GM12878 (cell line): ENCODE data around the gene PRR7. TPM values are rescaled to one million over a fixed set of nuclear protein-coding genes. Genes with fewer than 3 reads are reported as not detected.

Source experiments
- EGR1 ChIP-seq, 2 experiments: IDR thresholded peaks; 1 replicate in 1 of 2; 2 replicates in 1 of 2; pipeline ENCODE4 v1.6.1; 2011 to 2012; ENCODE audit warnings: low read depth in 2 of 2, low read length in 2 of 2, borderline replicate concordance in 1 of 2, mild to moderate bottlenecking in 1 of 2, moderate library complexity in 1 of 2
- FOXK2 ChIP-seq: fragments of 450-650 bp; IDR thresholded peaks from 2 replicates; pipeline ENCODE4 v1.6.1; 2017; ENCODE audit warnings: mild to moderate bottlenecking, moderate library complexity
- KDM1A ChIP-seq: fragments of 200-600 bp; sonication (generic); IDR thresholded peaks from 2 replicates; pipeline ENCODE4 v1.6.1; 2016; ENCODE audit warnings: borderline replicate concordance
- RCOR1 ChIP-seq: conservative IDR thresholded peaks from 2 replicates; pipeline ENCODE4 v1.6.1; 2012; ENCODE audit warnings: low read depth, low read length, improper control_type of control experiment
- TCF7 ChIP-seq: IDR thresholded peaks from 2 replicates; pipeline ENCODE4 v1.6.1; 2014; ENCODE audit warnings: antibody characterized with exemption, borderline replicate concordance
- ZNF217 ChIP-seq: fragments of 450-650 bp; IDR thresholded peaks from 2 replicates; pipeline ENCODE4 v1.6.1; 2017; ENCODE audit warnings: antibody characterized with exemption, mild to moderate bottlenecking
- polyA plus RNA-seq, 11 experiments: library from polyadenylated mRNA; depleted of rRNA in 4 of 11; unstranded in 6 of 11; stranded (reverse) in 5 of 11; fragments of >200 nt; fragmentation: Nextera tagmentation in 4 of 11; fragmentation: Illumina TruSeq in 1 of 11; extraction: Ambion mirVana in 4 of 11; extraction: Trizol in 1 of 11; gene quantifications; 1 replicate in 1 of 11; 2 replicates in 10 of 11; pipeline versions ENCODE4 v1.2.1 to v1.2.3, GENCODE V29; 2011 to 2016; ENCODE audit warnings: inconsistent platforms in 2 of 11, missing spikeins in 2 of 11, low read depth in 1 of 11
- total RNA-seq, 4 experiments: library from RNA; depleted of rRNA in 3 of 4; stranded (reverse); fragments of >200 nt in 3 of 4; fragmentation: Illumina TruSeq in 1 of 4; extraction: Trizol in 1 of 4; gene quantifications; 2 replicates each; pipeline versions ENCODE4 v1.2.1 to v1.2.3, GENCODE V29; 2013 to 2021
- TF ChIP-seq, protein P1 (sequence below): IDR thresholded peaks from 2 replicates; pipeline ENCODE4 v1.6.1; 2012; ENCODE audit warnings: mild to moderate bottlenecking, low read depth, low read length
- TF ChIP-seq, protein P2 (sequence below): IDR thresholded peaks from 2 replicates; pipeline ENCODE4 v1.6.1; 2011; ENCODE audit warnings: mild to moderate bottlenecking, low read depth, low read length, moderate library complexity; ENCODE audit not compliant: insufficient replicate concordance
- TF ChIP-seq, protein P3 (sequence below): fragments of 450-650 bp; IDR thresholded peaks from 2 replicates; pipeline ENCODE4 v1.6.1; 2018; ENCODE audit warnings: mild to moderate bottlenecking, low read depth, moderate library complexity; ENCODE audit not compliant: partially characterized antibody
- TF ChIP-seq, protein P4 (sequence below): fragments of 450-650 bp; IDR thresholded peaks from 2 replicates; pipeline ENCODE4 v1.6.1; 2017; ENCODE audit warnings: mild to moderate bottlenecking, moderate library complexity
- TF ChIP-seq, protein P5 (sequence below): fragments of 450-650 bp; IDR thresholded peaks from 2 replicates; pipeline ENCODE4 v1.6.1; 2018; ENCODE audit warnings: borderline replicate concordance, mild to moderate bottlenecking; ENCODE audit not compliant: partially characterized antibody

Gene PRR7
- total and polyA plus RNA-seq, 10 of the 15 experiments (the other 5 are each of a cell fraction or from before 2014, with no cell fraction given): 0.09 to 18.8 (median 4.6) TPM; not detected in 2

DNA sequence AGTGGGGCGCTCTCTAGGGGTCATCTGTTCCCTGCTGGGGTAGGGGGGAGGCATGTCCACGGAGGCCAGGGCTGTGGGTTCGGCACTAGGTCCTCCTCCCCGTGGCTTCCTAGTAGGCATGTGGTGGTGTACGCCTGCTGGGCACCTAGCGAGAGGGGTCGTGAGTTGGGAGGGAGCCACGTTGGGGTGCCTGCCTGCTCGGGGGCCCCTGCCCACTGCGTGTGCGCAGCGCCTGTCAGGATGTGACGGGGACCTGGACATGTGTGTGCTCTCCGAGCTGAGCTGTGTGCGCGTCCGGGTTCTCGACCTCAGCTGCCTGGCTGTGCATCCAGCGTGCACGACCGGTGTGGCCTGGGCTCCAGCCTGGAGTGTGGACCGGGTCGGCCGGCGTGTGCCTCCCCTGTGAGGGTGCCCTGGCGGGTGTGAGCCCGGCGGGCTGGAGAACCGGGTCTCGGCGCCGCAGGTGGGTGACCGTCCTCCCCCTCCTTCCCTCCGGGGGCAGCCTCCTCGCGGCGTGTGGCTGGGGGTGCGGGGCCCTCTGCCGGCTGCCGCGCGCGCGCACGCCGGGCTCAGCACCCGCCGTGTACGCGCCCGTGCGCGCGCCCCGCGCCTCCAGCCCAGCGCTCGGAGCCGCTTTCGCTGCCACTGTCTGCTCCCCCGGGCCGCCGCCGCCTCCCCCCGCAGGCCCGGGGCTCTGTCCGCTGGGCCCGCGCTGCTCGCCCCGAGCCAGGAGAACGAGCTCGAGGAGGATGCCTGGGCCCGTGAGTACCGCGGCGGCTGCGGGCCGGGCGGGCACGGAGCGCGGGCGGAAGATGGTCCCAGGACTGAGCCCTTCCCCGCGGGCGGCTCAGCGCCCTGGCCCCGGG lies at the start of gene PRR7 (continued):
- TF ChIP-seq, protein P1, sequence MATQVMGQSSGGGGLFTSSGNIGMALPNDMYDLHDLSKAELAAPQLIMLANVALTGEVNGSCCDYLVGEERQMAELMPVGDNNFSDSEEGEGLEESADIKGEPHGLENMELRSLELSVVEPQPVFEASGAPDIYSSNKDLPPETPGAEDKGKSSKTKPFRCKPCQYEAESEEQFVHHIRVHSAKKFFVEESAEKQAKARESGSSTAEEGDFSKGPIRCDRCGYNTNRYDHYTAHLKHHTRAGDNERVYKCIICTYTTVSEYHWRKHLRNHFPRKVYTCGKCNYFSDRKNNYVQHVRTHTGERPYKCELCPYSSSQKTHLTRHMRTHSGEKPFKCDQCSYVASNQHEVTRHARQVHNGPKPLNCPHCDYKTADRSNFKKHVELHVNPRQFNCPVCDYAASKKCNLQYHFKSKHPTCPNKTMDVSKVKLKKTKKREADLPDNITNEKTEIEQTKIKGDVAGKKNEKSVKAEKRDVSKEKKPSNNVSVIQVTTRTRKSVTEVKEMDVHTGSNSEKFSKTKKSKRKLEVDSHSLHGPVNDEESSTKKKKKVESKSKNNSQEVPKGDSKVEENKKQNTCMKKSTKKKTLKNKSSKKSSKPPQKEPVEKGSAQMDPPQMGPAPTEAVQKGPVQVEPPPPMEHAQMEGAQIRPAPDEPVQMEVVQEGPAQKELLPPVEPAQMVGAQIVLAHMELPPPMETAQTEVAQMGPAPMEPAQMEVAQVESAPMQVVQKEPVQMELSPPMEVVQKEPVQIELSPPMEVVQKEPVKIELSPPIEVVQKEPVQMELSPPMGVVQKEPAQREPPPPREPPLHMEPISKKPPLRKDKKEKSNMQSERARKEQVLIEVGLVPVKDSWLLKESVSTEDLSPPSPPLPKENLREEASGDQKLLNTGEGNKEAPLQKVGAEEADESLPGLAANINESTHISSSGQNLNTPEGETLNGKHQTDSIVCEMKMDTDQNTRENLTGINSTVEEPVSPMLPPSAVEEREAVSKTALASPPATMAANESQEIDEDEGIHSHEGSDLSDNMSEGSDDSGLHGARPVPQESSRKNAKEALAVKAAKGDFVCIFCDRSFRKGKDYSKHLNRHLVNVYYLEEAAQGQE: no peak
- TF ChIP-seq, protein P2, sequence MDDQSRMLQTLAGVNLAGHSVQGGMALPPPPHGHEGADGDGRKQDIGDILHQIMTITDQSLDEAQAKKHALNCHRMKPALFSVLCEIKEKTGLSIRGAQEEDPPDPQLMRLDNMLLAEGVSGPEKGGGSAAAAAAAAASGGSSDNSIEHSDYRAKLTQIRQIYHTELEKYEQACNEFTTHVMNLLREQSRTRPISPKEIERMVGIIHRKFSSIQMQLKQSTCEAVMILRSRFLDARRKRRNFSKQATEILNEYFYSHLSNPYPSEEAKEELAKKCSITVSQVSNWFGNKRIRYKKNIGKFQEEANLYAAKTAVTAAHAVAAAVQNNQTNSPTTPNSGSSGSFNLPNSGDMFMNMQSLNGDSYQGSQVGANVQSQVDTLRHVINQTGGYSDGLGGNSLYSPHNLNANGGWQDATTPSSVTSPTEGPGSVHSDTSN: no peak
- TF ChIP-seq, protein P3, sequence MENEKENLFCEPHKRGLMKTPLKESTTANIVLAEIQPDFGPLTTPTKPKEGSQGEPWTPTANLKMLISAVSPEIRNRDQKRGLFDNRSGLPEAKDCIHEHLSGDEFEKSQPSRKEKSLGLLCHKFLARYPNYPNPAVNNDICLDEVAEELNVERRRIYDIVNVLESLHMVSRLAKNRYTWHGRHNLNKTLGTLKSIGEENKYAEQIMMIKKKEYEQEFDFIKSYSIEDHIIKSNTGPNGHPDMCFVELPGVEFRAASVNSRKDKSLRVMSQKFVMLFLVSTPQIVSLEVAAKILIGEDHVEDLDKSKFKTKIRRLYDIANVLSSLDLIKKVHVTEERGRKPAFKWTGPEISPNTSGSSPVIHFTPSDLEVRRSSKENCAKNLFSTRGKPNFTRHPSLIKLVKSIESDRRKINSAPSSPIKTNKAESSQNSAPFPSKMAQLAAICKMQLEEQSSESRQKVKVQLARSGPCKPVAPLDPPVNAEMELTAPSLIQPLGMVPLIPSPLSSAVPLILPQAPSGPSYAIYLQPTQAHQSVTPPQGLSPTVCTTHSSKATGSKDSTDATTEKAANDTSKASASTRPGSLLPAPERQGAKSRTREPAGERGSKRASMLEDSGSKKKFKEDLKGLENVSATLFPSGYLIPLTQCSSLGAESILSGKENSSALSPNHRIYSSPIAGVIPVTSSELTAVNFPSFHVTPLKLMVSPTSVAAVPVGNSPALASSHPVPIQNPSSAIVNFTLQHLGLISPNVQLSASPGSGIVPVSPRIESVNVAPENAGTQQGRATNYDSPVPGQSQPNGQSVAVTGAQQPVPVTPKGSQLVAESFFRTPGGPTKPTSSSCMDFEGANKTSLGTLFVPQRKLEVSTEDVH: no peak
- no peak for TF ChIP-seq RCOR1
- TF ChIP-seq EGR1 (IDR thresholded peaks at IDR 0.05; ENCODE audit: borderline replicate concordance in 1 of 2, low read depth in 2 of 2, low read length in 2 of 2): no peak
- no peak for TF ChIP-seq ZNF217
- TF ChIP-seq, protein P4, sequence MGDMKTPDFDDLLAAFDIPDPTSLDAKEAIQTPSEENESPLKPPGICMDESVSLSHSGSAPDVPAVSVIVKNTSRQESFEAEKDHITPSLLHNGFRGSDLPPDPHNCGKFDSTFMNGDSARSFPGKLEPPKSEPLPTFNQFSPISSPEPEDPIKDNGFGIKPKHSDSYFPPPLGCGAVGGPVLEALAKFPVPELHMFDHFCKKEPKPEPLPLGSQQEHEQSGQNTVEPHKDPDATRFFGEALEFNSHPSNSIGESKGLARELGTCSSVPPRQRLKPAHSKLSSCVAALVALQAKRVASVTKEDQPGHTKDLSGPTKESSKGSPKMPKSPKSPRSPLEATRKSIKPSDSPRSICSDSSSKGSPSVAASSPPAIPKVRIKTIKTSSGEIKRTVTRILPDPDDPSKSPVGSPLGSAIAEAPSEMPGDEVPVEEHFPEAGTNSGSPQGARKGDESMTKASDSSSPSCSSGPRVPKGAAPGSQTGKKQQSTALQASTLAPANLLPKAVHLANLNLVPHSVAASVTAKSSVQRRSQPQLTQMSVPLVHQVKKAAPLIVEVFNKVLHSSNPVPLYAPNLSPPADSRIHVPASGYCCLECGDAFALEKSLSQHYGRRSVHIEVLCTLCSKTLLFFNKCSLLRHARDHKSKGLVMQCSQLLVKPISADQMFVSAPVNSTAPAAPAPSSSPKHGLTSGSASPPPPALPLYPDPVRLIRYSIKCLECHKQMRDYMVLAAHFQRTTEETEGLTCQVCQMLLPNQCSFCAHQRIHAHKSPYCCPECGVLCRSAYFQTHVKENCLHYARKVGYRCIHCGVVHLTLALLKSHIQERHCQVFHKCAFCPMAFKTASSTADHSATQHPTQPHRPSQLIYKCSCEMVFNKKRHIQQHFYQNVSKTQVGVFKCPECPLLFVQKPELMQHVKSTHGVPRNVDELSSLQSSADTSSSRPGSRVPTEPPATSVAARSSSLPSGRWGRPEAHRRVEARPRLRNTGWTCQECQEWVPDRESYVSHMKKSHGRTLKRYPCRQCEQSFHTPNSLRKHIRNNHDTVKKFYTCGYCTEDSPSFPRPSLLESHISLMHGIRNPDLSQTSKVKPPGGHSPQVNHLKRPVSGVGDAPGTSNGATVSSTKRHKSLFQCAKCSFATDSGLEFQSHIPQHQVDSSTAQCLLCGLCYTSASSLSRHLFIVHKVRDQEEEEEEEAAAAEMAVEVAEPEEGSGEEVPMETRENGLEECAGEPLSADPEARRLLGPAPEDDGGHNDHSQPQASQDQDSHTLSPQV: no peak
- no peak for TF ChIP-seq KDM1A
- TF ChIP-seq, protein P5, sequence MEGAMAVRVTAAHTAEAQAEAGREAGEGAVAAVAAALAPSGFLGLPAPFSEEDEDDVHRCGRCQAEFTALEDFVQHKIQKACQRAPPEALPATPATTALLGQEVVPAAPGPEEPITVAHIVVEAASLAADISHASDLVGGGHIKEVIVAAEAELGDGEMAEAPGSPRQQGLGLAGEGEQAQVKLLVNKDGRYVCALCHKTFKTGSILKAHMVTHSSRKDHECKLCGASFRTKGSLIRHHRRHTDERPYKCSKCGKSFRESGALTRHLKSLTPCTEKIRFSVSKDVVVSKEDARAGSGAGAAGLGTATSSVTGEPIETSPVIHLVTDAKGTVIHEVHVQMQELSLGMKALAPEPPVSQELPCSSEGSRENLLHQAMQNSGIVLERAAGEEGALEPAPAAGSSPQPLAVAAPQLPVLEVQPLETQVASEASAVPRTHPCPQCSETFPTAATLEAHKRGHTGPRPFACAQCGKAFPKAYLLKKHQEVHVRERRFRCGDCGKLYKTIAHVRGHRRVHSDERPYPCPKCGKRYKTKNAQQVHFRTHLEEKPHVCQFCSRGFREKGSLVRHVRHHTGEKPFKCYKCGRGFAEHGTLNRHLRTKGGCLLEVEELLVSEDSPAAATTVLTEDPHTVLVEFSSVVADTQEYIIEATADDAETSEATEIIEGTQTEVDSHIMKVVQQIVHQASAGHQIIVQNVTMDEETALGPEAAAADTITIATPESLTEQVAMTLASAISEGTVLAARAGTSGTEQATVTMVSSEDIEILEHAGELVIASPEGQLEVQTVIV: no peak
- TF ChIP-seq TCF7: no peak
- no peak for TF ChIP-seq FOXK2
